Mononuclear cell (primary cell): ENCODE results near the gene CASP10. TPM values are rescaled to one million over a fixed set of nuclear protein-coding genes. Genes with fewer than 3 reads are reported as not detected.
"Not testable (repeated sequence)": the region's sequence is repeated elsewhere in the genome, so short reads cannot be mapped to it uniquely, and the experiment has no call there.

Source experiments
- H3K27me3 ChIP-seq: 2 replicates; pipeline ENCODE4 v1.6.0; 2011; ENCODE audit warnings: low read length, control low read depth; ENCODE audit not compliant: insufficient read depth
- H3K4me1 ChIP-seq: 2 replicates; pipeline ENCODE4 v1.5.1; 2011; ENCODE audit warnings: mild to moderate bottlenecking, low read length, control low read depth; ENCODE audit not compliant: insufficient read depth
- H3K4me3 ChIP-seq: 2 replicates; pipeline ENCODE4 v1.5.1; 2011; ENCODE audit warnings: mild to moderate bottlenecking, low read length, moderate library complexity
- H3K9me3 ChIP-seq: 2 replicates; pipeline ENCODE4 v1.5.1; 2011; ENCODE audit warnings: low read depth, mild to moderate bottlenecking, control low read depth, low read length
- total RNA-seq: library from RNA; depleted of rRNA; stranded (reverse); fragments of >200 nt; gene quantifications from one replicate; pipeline ENCODE4 v1.2.3, GENCODE V29; 2012

The CASP10 gene
- total RNA-seq, 1 donor = 29.7 TPM

- Histone ChIP-seq H3K27me3 (no peaks in the 10 kb centered on the region), H3K4me1 (peaks cover 67% of the 10 kb centered on the region), H3K9me3 (no peaks in the 10 kb centered on the region), H3K4me3 (no peak overlapping the region)
Measured at GRCh38 chr2:201151127-201151981, 31.6 kb upstream of the CASP10 start.

DNA sequence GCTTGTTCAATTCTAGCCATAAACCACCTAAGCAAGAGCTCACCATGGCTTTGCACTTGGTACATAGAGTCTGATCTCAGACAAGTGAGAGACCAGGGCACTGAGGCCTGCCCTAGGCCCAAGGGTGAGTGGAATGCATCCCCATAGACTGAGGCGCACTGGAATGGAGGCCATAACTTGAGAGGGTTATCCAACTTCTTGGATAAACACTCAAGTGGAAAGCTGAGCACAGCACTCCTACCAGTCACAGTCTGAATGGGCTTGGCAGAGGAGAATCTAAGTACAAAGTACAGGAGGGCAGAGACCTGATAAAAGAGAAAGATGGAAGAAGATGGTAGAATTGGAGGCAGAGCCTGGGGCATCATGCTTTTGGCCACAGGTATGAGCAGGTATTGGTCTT, 30.4 kb upstream of the CASP10 start:
- Histone ChIP-seq H3K9me3 (no peaks in the 10 kb centered on the region), H3K4me1 (peaks cover 79% of the 10 kb centered on the region), H3K27me3 (no peaks in the 10 kb centered on the region), H3K4me3 (no peak overlapping the region)

- no peaks in the 10 kb centered on the region for H3K27me3 ChIP-seq
- no peaks in the 10 kb centered on the region for H3K9me3 ChIP-seq
- no peak overlapping the region for H3K4me3 ChIP-seq
- H3K4me1 ChIP-seq = peaks cover 86% of the 10 kb centered on the region
Measured at GRCh38 chr2:201152999-201153815, 29.7 kb upstream of the CASP10 start.

- Histone ChIP-seq H3K27me3 (no peaks in the 10 kb centered on the region), H3K9me3 (no peaks in the 10 kb centered on the region), H3K4me1 (peaks cover 89% of the 10 kb centered on the region), H3K4me3 (no peak overlapping the region)
Measured at GRCh38 chr2:201154615-201155399, 28.1 kb upstream of the CASP10 start.

- Histone ChIP-seq H3K4me3 (no peak overlapping the region), H3K27me3 (no peaks in the 10 kb centered on the region), H3K4me1 (peaks cover 77% of the 10 kb centered on the region), H3K9me3 (no peaks in the 10 kb centered on the region)
Measured at GRCh38 chr2:201156036-201156435, 26.9 kb upstream of the CASP10 start.

- no peaks in the 10 kb centered on the region for H3K9me3 ChIP-seq
- H3K27me3 ChIP-seq = no peaks in the 10 kb centered on the region
- no peak overlapping the region for H3K4me3 ChIP-seq
- peaks cover 73% of the 10 kb centered on the region for H3K4me1 ChIP-seq
Measured at GRCh38 chr2:201156640-201157039, 26.3 kb upstream of the CASP10 start.

DNA sequence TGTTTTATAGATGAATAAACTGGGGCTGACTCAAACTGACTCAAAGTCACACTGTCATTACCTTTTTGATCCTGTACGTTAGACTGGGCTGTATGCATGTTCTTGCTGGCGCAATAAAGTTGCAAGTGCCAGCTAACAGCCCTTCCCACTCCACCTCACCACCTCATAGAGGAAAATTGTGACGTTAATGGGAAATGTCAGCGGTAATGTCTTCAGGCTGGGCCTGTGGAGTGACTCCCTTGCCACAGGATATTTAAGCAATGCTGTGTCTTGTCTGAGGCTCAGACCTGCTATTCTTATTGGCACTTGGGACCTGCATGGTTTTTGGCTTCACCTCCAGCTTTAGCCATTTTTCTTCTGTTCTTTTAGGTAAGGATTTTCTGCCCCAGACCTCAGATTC, 25.2 kb upstream of the CASP10 start:
- Histone ChIP-seq H3K27me3 (no peaks in the 10 kb centered on the region), H3K4me3 (no peak overlapping the region), H3K9me3 (no peaks in the 10 kb centered on the region), H3K4me1 (peaks cover 63% of the 10 kb centered on the region)

DNA sequence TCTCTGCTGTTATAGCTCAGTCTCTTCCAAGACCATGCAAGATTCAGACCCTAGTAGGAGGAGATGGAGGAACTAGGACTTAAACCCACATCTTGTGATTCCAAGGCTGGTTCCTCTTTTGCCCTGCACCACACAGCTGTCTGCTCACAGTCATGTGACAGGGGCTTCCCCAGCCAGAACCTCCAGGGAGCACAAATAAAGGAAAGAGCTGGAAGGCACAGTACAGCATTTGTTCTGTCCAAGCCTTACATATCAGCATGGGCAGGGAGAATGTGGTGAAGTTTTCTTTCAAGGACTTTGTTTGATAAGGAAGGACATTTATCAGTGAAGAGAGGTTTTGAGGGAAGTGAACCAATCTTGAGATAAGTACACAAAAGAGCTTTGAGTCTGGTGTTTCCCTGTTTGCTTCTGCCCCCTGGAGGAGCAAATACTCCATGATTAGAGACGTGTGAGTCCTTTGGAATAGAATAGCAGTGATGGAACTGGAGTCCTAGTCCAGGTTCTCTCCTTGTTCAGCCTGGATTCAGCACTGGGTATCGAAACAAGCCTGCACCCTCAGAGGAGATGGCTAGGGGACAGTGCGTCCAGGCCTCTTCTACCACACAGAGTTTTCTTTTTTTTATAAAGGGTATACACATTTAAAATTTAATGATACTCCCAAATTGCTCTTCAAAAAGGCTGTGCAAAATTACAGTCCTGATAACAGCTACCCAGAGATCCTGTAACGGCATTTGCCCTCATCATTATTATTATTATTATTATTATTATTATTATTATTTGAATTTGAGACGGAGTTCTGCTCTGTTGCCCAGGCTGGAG, 24.6 kb upstream of the CASP10 start:
- Histone ChIP-seq H3K9me3 (no peaks in the 10 kb centered on the region), H3K4me3 (no peak overlapping the region), H3K4me1 (peaks cover 56% of the 10 kb centered on the region), H3K27me3 (no peaks in the 10 kb centered on the region)

- H3K4me1 ChIP-seq = no peaks in the 10 kb centered on the region
- no peak overlapping the region for H3K4me3 ChIP-seq
- H3K27me3 ChIP-seq = no peaks in the 10 kb centered on the region
- no peaks in the 10 kb centered on the region for H3K9me3 ChIP-seq
Measured at GRCh38 chr2:201164166-201164565, 18.8 kb upstream of the CASP10 start.

DNA sequence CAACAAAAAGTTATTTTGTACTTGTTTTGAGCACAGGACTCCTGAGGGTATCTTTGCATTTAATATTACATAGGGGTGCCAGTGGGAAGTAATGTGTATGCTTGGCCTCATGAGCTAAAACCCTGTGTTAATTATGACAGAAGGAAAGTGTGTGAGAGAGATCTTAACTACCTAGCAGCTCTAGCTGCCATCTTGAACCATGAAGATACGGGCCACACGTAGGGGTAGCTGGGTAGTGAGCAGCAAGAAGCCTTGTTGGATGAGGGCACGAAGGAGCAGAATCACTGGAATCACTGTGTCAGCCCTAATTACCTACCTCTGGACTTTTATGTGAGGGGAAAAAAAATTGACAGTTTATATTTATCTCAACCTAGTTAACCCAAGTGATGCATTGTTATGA, 15.4 kb upstream of the CASP10 start:
- Histone ChIP-seq H3K27me3 (no peaks in the 10 kb centered on the region), H3K4me3 (no peak overlapping the region), H3K9me3 (no peaks in the 10 kb centered on the region), H3K4me1 (no peaks in the 10 kb centered on the region)

DNA sequence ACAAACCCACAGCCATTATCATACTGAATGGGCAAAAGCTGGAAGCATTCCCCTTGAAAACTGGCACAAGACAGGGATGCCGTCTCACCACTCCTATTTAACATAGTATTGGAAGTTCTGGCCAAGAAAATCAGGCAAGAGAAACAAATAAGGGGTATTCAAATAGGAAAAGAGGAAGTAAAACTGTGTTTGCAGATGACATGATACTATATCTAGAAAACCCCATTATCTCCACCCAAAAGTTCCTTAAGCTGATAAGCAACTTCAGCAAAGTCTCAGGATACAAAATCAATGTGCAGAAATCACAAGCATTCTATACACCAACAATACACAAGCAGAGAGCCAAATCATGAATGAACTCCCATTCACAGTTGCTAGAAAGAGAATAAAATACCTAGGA, 14.4 kb upstream of the CASP10 start:
- not testable (repeated sequence) for H3K4me3 ChIP-seq, H3K27me3 ChIP-seq, H3K4me1 ChIP-seq, H3K9me3 ChIP-seq

GRCh38 chr2:201171259-201171814, 11.6 kb upstream of the CASP10 start:
- no peaks in the 10 kb centered on the region for H3K4me1 ChIP-seq
- no peaks in the 10 kb centered on the region for H3K9me3 ChIP-seq
- H3K4me3 ChIP-seq = no peak overlapping the region
- H3K27me3 ChIP-seq = no peaks in the 10 kb centered on the region

DNA sequence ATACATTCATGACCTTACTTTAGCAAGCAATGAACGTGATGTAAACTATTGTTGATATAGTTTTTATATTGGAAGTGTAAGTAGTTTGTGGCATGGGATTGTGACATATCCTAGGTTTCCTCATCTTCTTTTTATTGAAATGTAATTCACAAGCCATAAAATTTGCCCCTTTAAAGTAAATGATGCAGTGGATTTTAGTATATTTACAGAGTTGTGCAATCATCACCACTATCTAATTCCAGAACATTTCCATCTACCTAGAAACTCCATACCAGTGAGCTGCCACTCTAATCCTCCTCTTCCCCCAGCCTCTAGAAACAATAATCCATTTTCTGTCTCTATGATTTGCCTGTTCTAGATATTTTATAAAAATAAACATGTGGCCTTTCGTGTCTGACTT, 10.7 kb upstream of the CASP10 start:
- Histone ChIP-seq H3K27me3 (no peaks in the 10 kb centered on the region), H3K4me1 (peaks cover 2% of the 10 kb centered on the region), H3K9me3 (no peaks in the 10 kb centered on the region), H3K4me3 (no peak overlapping the region)

DNA sequence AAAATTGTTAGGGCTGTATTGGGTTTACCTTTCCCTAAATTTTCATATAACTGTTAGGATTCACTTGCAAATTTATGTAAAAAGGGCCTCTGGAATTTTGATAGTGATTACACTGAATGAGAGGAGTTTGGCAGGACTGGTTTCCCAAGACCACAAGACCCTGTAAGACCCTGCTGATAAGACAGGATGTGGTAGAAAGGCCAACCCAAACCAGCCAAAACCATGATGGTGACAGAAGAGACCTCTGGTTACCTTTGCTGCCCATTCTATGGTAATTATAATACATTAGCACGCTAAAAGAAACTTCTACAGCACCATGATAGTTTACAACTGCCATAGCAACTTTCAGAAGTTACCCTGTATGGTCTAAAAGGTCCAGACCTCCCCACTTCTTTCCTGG, 8.3 kb upstream of the CASP10 start:
- peaks cover 8% of the 10 kb centered on the region for H3K4me1 ChIP-seq
- H3K27me3 ChIP-seq = no peaks in the 10 kb centered on the region
- no peak overlapping the region for H3K4me3 ChIP-seq
- H3K9me3 ChIP-seq = no peaks in the 10 kb centered on the region
